PC-3 (cell line): Measurements from ENCODE around the gene RNF150. TPM values are rescaled to one million over a fixed set of nuclear protein-coding genes. Genes with fewer than 3 reads are reported as not detected.

ENCODE experiments used
- ATAC-seq: fragments of 200-7000 bp; cut with Tn5 transposase; 2 replicates; pipeline ENCODE4 v1.9.1; 2020; ENCODE audit warnings: mild to moderate bottlenecking, moderate library complexity
- BruUV-seq: library from RNA; stranded (reverse); fragments of 400-500 nt; replicated peaks from 2 replicates; lab custom pipeline; 2021; lab: Mats Ljungman, UMichigan
- CTCF ChIA-PET: fragments of 300-600 bp; sonication (Branson Sonifier 250); formaldehyde crosslinking; loops from one replicate; lab custom pipeline; 2022; ENCODE audit warnings: antibody characterized with exemption; lab: Charles Lee
- POLR2A ChIA-PET: fragments of 300-600 bp; sonication (Branson Sonifier 250); formaldehyde crosslinking; loops from one replicate; lab custom pipeline; 2022; ENCODE audit warnings: antibody characterized with exemption; ENCODE audit not compliant: unreplicated experiment; lab: Charles Lee
- DNase-seq: peaks from one replicate; pipeline ENCODE4 v3.0.0-alpha.2; 2015
- H2AFZ ChIP-seq: fragments of 300-600 bp; sonication (generic); 2 replicates; pipeline ENCODE4 v1.6.0; 2016; ENCODE audit warnings: antibody characterized with exemption, low read length
- H3F3A ChIP-seq: fragments of 300-600 bp; sonication (generic); one replicate; pipeline ENCODE4 v1.6.0; 2017; ENCODE audit warnings: antibody characterized with exemption, low read length, control low read depth, mild to moderate bottlenecking; ENCODE audit not compliant: unreplicated experiment
- H3K27ac ChIP-seq: fragments of 300-600 bp; sonication (generic); 2 replicates; pipeline ENCODE4 v1.5.1; 2016; ENCODE audit warnings: mild to moderate bottlenecking, low read length
- H3K27me3 ChIP-seq: fragments of 300-600 bp; sonication (generic); 2 replicates; pipeline ENCODE4 v1.6.1; 2016; ENCODE audit warnings: low read length, mixed read lengths
- H3K36me3 ChIP-seq: fragments of 300-600 bp; sonication (generic); 2 replicates; pipeline ENCODE4 v1.6.1; 2016; ENCODE audit warnings: low read depth, mixed run types, low read length, mixed read lengths
- H3K4me1 ChIP-seq: fragments of 300-600 bp; sonication (generic); 2 replicates; pipeline ENCODE4 v1.5.1; 2016; ENCODE audit warnings: low read length; ENCODE audit not compliant: insufficient read depth
- H3K4me2 ChIP-seq: fragments of 300-600 bp; sonication (generic); 2 replicates; pipeline ENCODE4 v1.6.0; 2016; ENCODE audit warnings: low read length
- H3K4me3 ChIP-seq: fragments of 300-600 bp; sonication (generic); 2 replicates; pipeline ENCODE4 v1.5.1; 2016; ENCODE audit warnings: mild to moderate bottlenecking, low read length, mixed read lengths
- H3K79me2 ChIP-seq: fragments of 300-600 bp; sonication (generic); 2 replicates; pipeline ENCODE4 v1.6.1; 2017; ENCODE audit warnings: low read length, mixed read lengths
- H3K9ac ChIP-seq: fragments of 300-600 bp; sonication (generic); 2 replicates; pipeline ENCODE4 v1.6.0; 2016; ENCODE audit warnings: mild to moderate bottlenecking, low read length
- H3K9me2 ChIP-seq: fragments of 300-600 bp; sonication (generic); replicated peaks from 2 replicates; pipeline ENCODE4 v1.6.1; 2016; ENCODE audit warnings: mixed run types, low read length, mixed read lengths
- H3K9me3 ChIP-seq: fragments of 300-600 bp; sonication (generic); 2 replicates; pipeline ENCODE4 v1.6.1; 2016; ENCODE audit warnings: low read length, mixed read lengths
- H4K20me1 ChIP-seq: fragments of 300-600 bp; sonication (generic); 2 replicates; pipeline ENCODE4 v1.6.1; 2016; ENCODE audit warnings: low read length, mixed read lengths
- EZH2 ChIP-seq: fragments of 300-600 bp; sonication (generic); IDR thresholded peaks from one replicate; pipeline ENCODE4 v1.6.1; 2017; ENCODE audit warnings: antibody characterized with exemption, mild to moderate bottlenecking, low read length; ENCODE audit not compliant: unreplicated experiment
- EZH2phosphoT487 ChIP-seq: fragments of 300-600 bp; sonication (generic); IDR thresholded peaks from 2 replicates; pipeline ENCODE4 v1.6.1; 2018; ENCODE audit warnings: mild to moderate bottlenecking, antibody characterized with exemption, low read length, borderline replicate concordance
- intact Hi-C: fragments of 100-400 bp; cut with micrococcal nuclease; formaldehyde crosslinking; loops from 2 replicates; pipeline ENCODE4 v1.9.0; 2023
- total RNA-seq: library from RNA; depleted of rRNA; stranded (reverse); fragments of >200 nt; gene quantifications from 2 replicates; pipeline ENCODE4 v1.2.3, GENCODE V29; 2014
- TF ChIP-seq, protein P1 (sequence below): fragments of 300-600 bp; sonication (generic); conservative IDR thresholded peaks from 2 replicates; pipeline ENCODE4 v1.5.1; 2017; ENCODE audit warnings: antibody characterized with exemption, low read depth, mild to moderate bottlenecking, low read length

Gene RNF150
- total RNA-seq, 1 experiment from 2014 or later: 0.55 TPM

DNA sequence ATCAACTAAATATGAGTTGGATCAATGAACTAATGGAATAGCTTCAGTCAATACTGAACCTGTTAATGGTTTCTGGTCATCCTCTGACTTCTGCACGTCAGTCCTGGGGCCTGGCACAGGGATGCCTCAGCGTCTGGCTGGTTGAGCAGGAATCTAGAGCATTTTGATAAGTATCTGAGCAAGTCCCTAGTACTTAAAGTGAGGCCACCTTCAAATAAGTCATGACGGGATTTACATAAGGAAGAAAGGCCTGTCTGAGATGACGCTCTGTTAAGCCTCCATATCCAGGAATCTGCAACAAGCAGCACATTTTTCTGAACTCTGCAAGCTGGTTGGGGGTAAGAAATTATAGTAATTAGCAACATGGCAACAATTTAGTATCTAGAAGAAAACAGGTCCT is 293.9 kb downstream of the RNF150 start:
- TF ChIP-seq, protein P1, sequence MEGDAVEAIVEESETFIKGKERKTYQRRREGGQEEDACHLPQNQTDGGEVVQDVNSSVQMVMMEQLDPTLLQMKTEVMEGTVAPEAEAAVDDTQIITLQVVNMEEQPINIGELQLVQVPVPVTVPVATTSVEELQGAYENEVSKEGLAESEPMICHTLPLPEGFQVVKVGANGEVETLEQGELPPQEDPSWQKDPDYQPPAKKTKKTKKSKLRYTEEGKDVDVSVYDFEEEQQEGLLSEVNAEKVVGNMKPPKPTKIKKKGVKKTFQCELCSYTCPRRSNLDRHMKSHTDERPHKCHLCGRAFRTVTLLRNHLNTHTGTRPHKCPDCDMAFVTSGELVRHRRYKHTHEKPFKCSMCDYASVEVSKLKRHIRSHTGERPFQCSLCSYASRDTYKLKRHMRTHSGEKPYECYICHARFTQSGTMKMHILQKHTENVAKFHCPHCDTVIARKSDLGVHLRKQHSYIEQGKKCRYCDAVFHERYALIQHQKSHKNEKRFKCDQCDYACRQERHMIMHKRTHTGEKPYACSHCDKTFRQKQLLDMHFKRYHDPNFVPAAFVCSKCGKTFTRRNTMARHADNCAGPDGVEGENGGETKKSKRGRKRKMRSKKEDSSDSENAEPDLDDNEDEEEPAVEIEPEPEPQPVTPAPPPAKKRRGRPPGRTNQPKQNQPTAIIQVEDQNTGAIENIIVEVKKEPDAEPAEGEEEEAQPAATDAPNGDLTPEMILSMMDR: no peak
- TF ChIP-seq EZH2: no peak
- TF ChIP-seq EZH2phosphoT487: no peak
- H3F3A ChIP-seq: no peaks in the 10 kb centered on the region
- intact Hi-C loops: no loop called here
- ChIA-PET POLR2A (no interaction called here), CTCF (no interaction called here)
- H3K4me2 ChIP-seq: no peak overlapping the region
- H3K9me2 ChIP-seq: no peaks in the 10 kb centered on the region
- DNase-seq (no peak), ATAC-seq (no peak)
- H3K27me3 ChIP-seq: 0 out of 2 replicates have a peak, but pooled peaks cover 12% of the 10 kb centered on the region
- H3K36me3 ChIP-seq: no peaks in the 10 kb centered on the region
- H3K4me3 ChIP-seq: no peak overlapping the region
- no peak overlapping the region for H3K9ac ChIP-seq
- no peak overlapping the region for H2AFZ ChIP-seq
- no peak overlapping the region for H3K27ac ChIP-seq
- BruUV-seq: no TSS peak
- no peaks in the 10 kb centered on the region for H3K4me1 ChIP-seq
- no peaks in the 10 kb centered on the region for H3K79me2 ChIP-seq
- 0 out of 2 replicates have a peak, but pooled peaks cover 6% of the 10 kb centered on the region for H3K9me3 ChIP-seq
- H4K20me1 ChIP-seq: no peaks in the 10 kb centered on the region

DNA sequence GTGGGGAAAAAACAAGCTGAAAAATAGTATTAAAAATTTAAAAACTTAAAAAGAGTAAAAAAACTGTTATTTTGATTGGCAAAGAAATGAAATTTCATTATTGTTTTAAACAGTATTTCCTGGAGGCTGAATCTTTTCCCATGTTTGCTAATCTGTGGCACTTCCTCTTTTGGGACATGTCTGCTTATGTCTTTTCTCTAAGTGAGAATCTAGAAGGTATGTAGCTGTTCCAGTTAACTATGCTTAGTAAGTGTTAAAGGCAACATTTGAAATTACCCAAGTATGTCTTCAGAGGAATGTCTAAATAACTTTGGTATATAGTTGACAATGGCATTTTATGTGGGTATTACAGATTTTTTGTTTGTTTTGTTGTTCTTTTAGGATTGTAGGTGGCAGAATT is 295.5 kb downstream of the RNF150 start:
- no TSS peak for BruUV-seq
- H3K27ac ChIP-seq: no peak overlapping the region
- H3K9ac ChIP-seq: no peak overlapping the region
- H3K9me2 ChIP-seq: no peaks in the 10 kb centered on the region
- no peak for DNase-seq
- H3K4me2 ChIP-seq: no peak overlapping the region
- ChIA-PET CTCF (no interaction called here), POLR2A (no interaction called here)
- no peak overlapping the region for H3K4me3 ChIP-seq
- H3K4me1 ChIP-seq: no peaks in the 10 kb centered on the region
- no peaks in the 10 kb centered on the region for H3K36me3 ChIP-seq
- H3K27me3 ChIP-seq: 0 out of 2 replicates have a peak, but pooled peaks cover 12% of the 10 kb centered on the region
- no peak for TF ChIP-seq EZH2phosphoT487
- TF ChIP-seq, protein P1: no peak
- TF ChIP-seq EZH2: no peak
- 0 out of 2 replicates have a peak, but pooled peaks cover 6% of the 10 kb centered on the region for H3K9me3 ChIP-seq
- no peak overlapping the region for H2AFZ ChIP-seq
- no peak for ATAC-seq
- intact Hi-C loops: no loop called here
- no peaks in the 10 kb centered on the region for H3F3A ChIP-seq
- H3K79me2 ChIP-seq: no peaks in the 10 kb centered on the region
- no peaks in the 10 kb centered on the region for H4K20me1 ChIP-seq

DNA sequence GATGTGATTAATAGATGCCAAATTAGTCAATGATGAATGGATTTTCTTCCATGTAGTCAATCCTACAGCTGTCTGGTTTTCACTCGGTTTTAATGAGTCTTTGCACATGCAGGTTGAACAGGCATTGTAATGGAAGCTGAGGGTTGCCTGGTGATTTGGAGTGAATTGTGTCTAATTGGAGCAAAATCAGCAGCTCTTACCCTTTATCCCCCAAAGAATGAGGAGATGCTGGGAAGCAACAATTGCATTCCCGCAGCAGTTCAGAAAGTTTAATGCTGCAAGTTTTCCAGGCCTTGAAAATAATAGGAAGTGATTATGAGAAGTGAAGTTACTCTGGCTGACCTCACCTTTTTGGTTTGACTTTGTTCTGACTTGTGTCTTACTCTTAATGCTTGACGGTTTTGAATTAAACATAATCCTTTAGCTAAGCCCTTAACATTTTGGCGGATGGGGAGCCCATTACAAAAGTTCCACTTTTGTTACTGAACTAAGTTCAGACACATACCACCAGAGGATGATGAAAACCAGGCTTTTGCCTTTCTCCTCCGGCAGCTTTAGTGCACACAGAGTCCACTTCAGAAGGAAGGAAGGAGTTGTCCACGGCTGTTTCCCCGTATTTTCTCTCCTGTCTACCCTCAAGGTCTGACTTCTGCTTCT is 298.3 kb downstream of the RNF150 start:
- no peak overlapping the region for H2AFZ ChIP-seq
- ChIA-PET CTCF (no interaction called here), POLR2A (no interaction called here)
- no TSS peak for BruUV-seq
- H3K36me3 ChIP-seq: no peaks in the 10 kb centered on the region
- no peaks in the 10 kb centered on the region for H4K20me1 ChIP-seq
- no peak overlapping the region for H3K4me2 ChIP-seq
- no peak for DNase-seq
- no peaks in the 10 kb centered on the region for H3K4me1 ChIP-seq
- TF ChIP-seq EZH2 (no peak), EZH2phosphoT487 (no peak)
- TF ChIP-seq, protein P1: no peak
- no peaks in the 10 kb centered on the region for H3K79me2 ChIP-seq
- H3K27me3 ChIP-seq: 0 out of 2 replicates have a peak, but pooled peaks cover 12% of the 10 kb centered on the region
- no peak overlapping the region for H3K9ac ChIP-seq
- no peaks in the 10 kb centered on the region; the same call in 1 of the 2 replicates for H3K9me2 ChIP-seq
- H3K27ac ChIP-seq: no peak overlapping the region
- no peak overlapping the region for H3K4me3 ChIP-seq
- no peaks in the 10 kb centered on the region for H3K9me3 ChIP-seq
- ATAC-seq: no peak
- H3F3A ChIP-seq: no peaks in the 10 kb centered on the region
- intact Hi-C loops: no loop called here
